ENCODE results near the gene MALAT1.
"Not testable (repeated sequence)": the region's sequence is repeated elsewhere in the genome, so short reads cannot be mapped to it uniquely, and the experiment has no call there.

MALAT1 gene

GRCh38 chr11:65522718-65523630 is 24.1 kb downstream of the MALAT1 start:
- peak; percentile 40 to 51 for DNase-seq

DNA sequence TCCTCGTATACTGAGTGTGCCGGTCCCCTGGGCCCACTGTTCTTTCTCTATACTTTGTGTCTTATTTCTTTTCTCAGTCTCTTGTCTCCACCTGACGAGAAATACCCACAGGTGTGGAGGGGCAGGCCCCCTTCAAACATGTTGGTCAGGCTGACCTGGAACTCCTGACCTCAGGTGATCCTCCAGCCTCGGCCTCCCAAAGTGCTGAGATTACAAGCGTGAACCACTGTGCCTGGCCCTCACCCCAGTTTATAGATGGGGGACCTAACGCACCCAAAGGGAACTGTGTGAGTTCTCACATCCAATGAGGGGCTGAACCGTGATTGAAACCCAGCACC is 24.8 kb downstream of the MALAT1 start:
- not testable (repeated sequence) for DNase-seq

- DNase-seq, result no peak
Observed at GRCh38 chr11:65524014-65524740, 25.3 kb downstream of the MALAT1 start.

DNA sequence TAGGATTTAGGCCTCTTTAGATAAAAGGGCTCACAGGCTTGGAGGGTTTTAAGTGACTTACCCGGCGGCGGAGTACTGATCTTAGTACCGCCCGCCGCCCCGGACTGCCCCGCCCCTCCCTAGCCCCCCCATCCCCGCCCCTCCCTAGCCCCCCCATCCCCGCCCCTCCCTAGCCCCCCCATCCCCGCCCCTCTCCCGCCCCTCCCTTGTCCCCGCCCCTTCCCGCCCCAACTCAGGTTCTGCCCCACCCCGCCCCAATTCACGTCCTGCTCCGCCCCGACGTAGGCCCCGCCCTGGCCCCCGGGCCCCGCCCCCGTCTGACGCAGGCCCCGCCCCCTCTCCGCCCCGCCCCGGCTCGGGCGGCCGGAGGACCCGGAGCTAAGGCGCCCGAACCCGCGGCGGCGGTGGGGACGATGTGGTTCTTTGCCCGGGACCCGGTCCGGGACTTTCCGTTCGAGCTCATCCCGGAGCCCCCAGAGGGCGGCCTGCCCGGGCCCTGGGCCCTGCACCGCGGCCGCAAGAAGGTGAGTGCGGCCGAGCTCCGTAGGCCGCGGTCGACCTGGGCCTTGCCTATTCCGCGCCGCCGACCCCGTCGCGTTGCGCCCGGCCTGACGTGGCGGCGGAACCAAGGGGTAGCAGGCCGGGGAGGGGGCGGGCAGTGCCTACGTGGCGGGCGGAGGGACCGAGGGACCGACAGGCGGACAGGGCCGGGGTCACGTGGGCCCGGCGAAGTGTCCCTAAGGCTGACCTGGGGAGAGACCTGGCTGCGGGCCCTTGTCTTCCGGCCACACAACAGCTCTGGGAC is 26.1 kb downstream of the MALAT1 start, which contains the start of gene SCYL1:
SCYL1 (plus strand) TSS at position 343 of the 805 bp plus-strand sequence; CDS start at position 414, 71 bp downstream.
- DNase-seq, result peak; percentile 80 to 88

DNA sequence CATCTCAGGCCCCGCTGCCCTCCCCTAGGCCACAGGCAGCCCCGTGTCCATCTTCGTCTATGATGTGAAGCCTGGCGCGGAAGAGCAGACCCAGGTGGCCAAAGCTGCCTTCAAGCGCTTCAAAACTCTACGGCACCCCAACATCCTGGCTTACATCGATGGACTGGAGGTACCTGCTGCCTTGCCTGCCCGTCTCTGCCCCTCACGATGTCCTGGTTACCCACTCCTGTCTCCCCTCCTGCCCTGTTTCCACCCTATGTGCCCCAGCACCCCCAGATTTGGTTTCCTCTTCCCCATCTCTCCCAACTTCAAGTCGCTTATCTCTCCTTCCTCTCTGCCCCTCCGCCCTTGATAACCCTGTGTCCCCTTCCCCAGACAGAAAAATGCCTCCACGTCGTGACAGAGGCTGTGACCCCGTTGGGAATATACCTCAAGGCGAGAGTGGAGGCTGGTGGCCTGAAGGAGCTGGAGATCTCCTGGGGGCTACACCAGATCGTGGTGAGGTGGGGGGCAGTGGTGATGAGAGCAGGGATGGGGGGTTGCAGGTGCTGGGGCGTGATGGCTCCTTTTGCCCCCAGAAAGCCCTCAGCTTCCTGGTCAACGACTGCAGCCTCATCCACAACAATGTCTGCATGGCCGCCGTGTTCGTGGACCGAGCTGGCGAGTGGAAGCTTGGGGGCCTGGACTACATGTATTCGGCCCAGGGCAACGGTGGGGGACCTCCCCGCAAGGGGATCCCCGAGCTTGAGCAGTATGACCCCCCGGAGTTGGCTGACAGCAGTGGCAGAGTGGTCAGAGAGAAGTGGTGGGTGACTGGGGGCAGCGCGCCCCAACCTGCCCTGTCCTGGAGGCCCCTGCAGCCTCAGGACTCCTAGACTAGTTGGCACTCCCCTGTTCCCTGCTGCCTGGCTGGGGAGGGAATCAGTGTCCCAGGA is 27.0 kb downstream of the MALAT1 start:
- DNase-seq, result no peak

DNA sequence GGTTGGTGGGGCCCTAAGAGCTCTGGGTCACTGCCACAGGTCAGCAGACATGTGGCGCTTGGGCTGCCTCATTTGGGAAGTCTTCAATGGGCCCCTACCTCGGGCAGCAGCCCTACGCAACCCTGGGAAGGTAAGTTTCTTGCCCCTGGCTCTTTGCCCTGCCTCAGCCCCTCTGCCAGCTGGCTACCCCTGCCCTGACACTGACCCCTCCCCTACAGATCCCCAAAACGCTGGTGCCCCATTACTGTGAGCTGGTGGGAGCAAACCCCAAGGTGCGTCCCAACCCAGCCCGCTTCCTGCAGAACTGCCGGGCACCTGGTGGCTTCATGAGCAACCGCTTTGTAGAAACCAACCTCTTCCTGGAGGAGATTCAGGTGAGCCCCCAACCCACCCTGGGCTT is 27.9 kb downstream of the MALAT1 start:
- DNase-seq, result no peak

GRCh38 chr11:65528819-65529350 is 30.0 kb downstream of the MALAT1 start:
- DNase-seq, result no peak

DNA sequence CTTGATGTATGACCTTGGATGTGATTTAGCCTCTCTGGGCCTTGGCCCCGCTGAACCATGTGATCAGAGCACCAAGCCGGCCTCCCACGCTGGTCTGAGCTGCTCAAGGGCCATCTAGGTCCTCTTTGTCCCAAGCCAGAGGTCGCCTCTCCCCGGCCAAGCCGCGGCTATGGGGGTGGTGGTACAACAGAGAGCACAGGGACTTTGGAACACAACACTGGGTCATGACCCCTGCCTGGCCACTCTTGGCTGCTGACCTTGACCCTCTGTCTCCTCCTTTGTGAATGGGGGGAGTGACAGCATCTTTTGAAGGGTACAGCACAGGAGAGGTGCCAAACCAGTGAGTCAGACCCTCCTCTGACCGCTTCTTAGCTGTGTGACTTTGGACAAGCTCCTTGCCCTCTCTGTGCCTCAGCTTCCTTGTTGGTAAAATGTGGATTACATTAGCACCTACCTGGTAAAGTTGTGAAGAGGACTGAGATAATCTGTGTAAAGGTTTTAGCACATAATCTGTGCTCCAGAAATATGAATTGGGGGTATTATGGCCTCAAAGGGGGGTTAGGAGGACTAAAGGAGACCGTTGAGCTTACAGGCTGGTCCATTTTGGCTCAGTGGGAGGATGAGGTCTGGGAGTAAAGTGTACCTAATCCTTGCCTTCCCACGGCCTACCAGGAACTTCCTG is 30.8 kb downstream of the MALAT1 start:
- no peak for DNase-seq

- peak; percentile 34 to 48 for DNase-seq
Observed at GRCh38 chr11:65530157-65530496, 31.3 kb downstream of the MALAT1 start.

DNA sequence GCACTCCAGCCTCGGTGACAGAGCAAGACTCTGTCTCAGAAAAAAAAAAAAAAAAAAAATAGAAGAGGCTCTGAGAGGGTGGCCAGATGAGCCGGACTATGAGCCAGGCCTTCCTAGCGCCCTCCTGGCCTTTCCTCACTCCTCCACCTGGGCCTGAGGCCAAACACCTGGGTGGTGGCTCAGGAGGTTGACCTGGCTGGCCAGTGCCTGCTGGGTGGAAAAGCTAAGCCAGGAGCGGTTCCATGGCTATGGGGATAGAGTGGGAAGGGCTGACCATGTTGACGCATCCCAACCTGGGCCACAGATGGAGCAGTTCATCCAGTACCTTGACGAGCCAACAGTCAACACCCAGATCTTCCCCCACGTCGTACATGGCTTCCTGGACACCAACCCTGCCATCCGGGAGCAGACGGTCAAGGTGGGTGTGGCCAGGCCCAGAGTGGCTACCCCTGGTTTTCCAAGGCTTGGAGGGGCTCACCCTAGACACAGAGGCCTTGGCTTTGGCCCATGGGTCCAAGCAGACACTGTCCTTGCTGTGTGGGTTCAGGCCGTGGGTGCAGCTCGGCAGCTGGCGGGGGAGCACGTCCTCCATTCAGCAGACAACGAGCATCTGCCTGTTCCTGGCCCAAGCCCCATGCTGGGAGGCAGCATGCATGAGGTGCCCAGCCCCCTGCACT is 33.7 kb downstream of the MALAT1 start:
- DNase-seq, result no peak

DNA sequence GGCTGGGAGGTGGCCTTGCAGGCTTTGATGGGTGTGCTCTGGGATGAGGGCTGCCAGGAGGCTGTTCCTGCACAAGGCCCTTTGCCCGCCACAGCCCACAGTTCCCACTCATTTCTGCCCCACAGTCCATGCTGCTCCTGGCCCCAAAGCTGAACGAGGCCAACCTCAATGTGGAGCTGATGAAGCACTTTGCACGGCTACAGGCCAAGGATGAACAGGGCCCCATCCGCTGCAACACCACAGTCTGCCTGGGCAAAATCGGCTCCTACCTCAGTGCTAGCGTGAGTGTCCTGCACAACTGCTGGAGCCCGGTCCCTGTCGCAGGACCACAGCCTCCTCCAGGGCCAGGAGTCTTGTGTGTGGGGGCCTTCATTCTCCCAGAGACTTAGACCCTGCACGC is 36.3 kb downstream of the MALAT1 start:
- no peak for DNase-seq

- no peak for DNase-seq
Observed at GRCh38 chr11:65536412-65537295, 37.8 kb downstream of the MALAT1 start.

DNA sequence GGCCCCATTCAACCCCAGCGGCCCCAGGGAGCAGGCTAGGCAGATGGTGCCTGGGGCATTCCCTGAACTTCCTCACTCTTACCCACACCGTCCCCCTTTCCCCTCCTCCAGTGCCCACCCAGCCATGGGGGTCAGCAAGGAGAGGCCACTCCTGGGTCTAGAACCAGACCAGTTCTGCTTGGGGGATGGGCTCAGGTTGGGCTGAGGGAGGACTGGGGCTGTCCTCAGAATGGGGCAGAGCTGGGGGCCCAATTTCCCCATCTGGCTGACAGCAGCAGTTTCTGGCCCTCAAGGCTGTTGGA is 38.4 kb downstream of the MALAT1 start:
- no peak for DNase-seq

GRCh38 chr11:65537620-65538231 is 38.9 kb downstream of the MALAT1 start:
- DNase-seq, result no peak

- DNase-seq, result no peak
Observed at GRCh38 chr11:65538232-65538914, 39.5 kb downstream of the MALAT1 start.

- DNase-seq, result no peak
Observed at GRCh38 chr11:65538915-65539743, 40.3 kb downstream of the MALAT1 start.

DNA sequence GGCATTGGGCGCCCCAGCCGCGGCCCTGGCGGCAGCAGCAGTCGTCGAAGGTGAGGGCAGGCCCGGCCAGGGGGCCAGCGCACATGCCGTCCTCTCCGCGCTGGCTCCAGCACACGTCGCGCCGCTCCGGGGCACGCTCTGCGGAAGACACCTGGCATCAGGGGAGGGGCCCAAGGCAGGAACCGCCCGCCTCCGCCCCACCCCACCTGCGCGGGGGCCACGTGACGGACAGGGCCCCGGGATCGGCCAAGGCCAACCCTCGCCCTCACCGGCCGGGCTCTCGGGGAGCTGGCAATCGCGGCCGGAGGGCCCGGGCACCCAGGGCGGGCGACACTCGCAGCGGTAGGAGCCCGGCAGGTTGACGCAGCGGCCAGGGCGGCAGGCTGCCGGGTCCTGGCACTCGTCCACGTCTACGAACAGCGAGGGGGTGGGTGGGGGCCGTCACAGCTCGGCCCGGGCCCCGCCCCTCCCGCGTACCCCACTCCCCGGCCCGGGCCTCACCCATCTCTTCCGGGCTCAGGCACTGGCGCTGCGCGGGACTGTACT is 41.0 kb downstream of the MALAT1 start:
- DNase-seq, result no peak
